ENCODE results near the gene HAUS3.

DNA sequence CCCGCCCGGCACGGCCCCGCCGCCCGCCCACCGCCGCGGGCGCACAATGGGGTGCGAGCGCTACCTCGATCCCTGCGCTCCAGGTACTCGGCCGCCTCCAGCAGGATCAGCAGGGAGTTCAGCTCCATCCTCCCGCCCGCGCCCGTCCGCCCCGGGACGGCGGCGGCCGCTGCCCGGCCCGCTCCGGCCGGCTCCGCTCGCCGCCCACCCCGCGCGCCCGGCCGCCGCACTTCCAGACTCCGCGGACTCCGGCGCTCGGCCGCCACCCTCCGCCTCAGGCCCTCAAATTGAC is 19.9 kb upstream of the HAUS3 start, which contains the start of gene MXD4:
- TF ChIP-seq, protein P1, sequence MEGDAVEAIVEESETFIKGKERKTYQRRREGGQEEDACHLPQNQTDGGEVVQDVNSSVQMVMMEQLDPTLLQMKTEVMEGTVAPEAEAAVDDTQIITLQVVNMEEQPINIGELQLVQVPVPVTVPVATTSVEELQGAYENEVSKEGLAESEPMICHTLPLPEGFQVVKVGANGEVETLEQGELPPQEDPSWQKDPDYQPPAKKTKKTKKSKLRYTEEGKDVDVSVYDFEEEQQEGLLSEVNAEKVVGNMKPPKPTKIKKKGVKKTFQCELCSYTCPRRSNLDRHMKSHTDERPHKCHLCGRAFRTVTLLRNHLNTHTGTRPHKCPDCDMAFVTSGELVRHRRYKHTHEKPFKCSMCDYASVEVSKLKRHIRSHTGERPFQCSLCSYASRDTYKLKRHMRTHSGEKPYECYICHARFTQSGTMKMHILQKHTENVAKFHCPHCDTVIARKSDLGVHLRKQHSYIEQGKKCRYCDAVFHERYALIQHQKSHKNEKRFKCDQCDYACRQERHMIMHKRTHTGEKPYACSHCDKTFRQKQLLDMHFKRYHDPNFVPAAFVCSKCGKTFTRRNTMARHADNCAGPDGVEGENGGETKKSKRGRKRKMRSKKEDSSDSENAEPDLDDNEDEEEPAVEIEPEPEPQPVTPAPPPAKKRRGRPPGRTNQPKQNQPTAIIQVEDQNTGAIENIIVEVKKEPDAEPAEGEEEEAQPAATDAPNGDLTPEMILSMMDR (IDR thresholded peaks at IDR 0.05): no peak
- TF ChIP-seq EZH2 (IDR thresholded peaks at IDR 0.05) (no peak), EZH2phosphoT487 (IDR thresholded peaks at IDR 0.05) (no peak)

All from neural progenitor cell (in vitro differentiated cells).